ENCODE measurements around the gene PTPRF.

GRCh38 chr1:43532716-43533115 is 2.0 kb downstream of the PTPRF start:
- TF ChIP-seq CTCF (IDR thresholded peaks at IDR 0.05; ENCODE audit: borderline replicate concordance, extremely low read depth, low read length, poor library complexity, severe bottlenecking) (no peak), EZH2 (IDR thresholded peaks at IDR 0.05; ENCODE audit: borderline replicate concordance, low read depth, low read length, severe bottlenecking) (no peak)
